Neuron (in vitro differentiated cells): ENCODE results near the gene ARG1.
"Not testable (repeated sequence)": the region's sequence is repeated elsewhere in the genome, so short reads cannot be mapped to it uniquely, and the experiment has no call there.

ENCODE experiments used
- H2AFZ ChIP-seq: one replicate; pipeline ENCODE4 v1.6.1; 2013; ENCODE audit warnings: low read depth, mild to moderate bottlenecking, inconsistent platforms, low read length, moderate library complexity
- H3K27me3 ChIP-seq: one replicate; pipeline ENCODE4 v1.6.1; 2013; ENCODE audit warnings: low read length; ENCODE audit not compliant: insufficient read depth
- H3K36me3 ChIP-seq: one replicate; pipeline ENCODE4 v1.6.1; 2013; ENCODE audit warnings: low read length; ENCODE audit not compliant: insufficient read depth
- H3K4me1 ChIP-seq: one replicate; pipeline ENCODE4 v1.6.1; 2013; ENCODE audit warnings: low read length; ENCODE audit not compliant: insufficient read depth
- H3K4me3 ChIP-seq: 2 replicates; pipeline ENCODE4 v1.5.1; 2013; ENCODE audit warnings: mild to moderate bottlenecking, low read length, moderate library complexity
- H3K9me3 ChIP-seq: one replicate; pipeline ENCODE4 v1.6.1; 2013; ENCODE audit warnings: low read length

ARG1 gene

GRCh38 chr6:131572686-131573415 is at the start of gene ARG1:
ARG1 (plus strand) TSS chr6:131573226; CDS start chr6:131573283, 57 bp downstream.
- H3K4me1 ChIP-seq = no peaks in the 10 kb centered on the region
- H3K4me3 ChIP-seq = no peak within 1 kb of the TSS
- H2AFZ ChIP-seq = no peak within 1 kb of the TSS
- peaks cover 3% of the 10 kb centered on the region for H3K36me3 ChIP-seq
- no peaks in the 10 kb centered on the region for H3K27me3 ChIP-seq
- H3K9me3 ChIP-seq = no peaks in the 10 kb centered on the region

DNA sequence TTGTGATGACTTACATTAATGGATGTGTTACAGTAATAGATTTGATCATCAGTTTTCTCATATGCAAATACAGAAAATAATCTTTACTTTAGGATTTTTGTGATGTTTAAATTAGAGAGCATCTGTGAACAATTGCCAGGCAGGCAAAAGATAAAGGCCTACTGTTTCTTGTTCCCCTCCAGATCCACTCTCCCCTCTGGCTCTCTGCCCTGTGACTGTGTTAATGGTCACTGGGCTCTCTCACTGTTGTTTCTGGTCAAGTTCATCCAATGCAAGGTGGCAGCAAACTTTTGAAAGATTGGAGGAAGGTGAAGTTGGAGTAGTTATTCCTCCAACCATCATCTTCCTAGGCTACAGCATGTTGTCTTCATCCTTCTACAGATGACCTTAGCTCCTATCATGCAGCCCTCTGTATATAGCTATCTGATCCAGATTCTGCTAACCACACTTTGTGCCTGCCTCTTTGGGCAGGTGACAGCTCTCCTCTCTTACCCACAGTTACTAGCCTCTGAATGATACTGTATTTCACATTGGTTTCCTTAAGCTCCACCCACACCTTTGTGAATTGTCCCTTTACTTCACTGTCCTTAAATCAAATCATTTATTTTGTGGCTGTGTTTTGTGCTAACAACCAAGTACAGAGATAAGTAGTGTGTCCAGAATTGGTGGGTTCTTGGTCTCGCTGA is 48.9 kb upstream of the ARG1 start:
- no peaks in the 10 kb centered on the region for H3K9me3 ChIP-seq
- H3K27me3 ChIP-seq = no peaks in the 10 kb centered on the region
- no peak overlapping the region for H2AFZ ChIP-seq
- no peaks in the 10 kb centered on the region for H3K4me1 ChIP-seq
- H3K36me3 ChIP-seq = no peaks in the 10 kb centered on the region
- no peak overlapping the region for H3K4me3 ChIP-seq

- Histone ChIP-seq H3K4me1 (no peaks in the 10 kb centered on the region), H3K27me3 (no peaks in the 10 kb centered on the region), H3K4me3 (no peak overlapping the region), H3K36me3 (no peaks in the 10 kb centered on the region), H2AFZ (no peak overlapping the region), H3K9me3 (no peaks in the 10 kb centered on the region)
These were observed 48.2 kb upstream of the ARG1 start for GRCh38 chr6:131524695-131525336.

DNA sequence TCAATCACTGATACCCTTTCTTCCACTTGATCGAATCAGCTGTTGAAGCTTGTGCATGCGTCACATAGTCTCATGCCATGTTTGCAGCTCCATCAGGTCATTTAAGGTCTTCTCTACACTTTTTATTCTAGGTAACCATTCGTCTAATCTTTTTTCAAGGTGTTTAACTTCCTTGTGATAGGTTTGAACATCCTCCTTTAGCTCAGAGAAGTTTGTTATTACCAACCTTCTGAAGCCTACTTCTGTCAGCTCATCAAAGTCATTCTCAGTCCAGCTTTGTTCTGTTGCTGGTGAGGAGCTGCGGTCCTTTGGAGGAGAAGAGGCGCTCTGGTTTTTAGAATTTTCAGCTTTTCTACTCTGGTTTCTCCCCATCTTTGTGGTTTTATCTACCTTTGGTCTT is 42.1 kb upstream of the ARG1 start:
- H3K4me3 ChIP-seq = not testable (repeated sequence)

GRCh38 chr6:131531681-131532080 is 41.3 kb upstream of the ARG1 start:
- not testable (repeated sequence) for H3K27me3 ChIP-seq, H2AFZ ChIP-seq, H3K36me3 ChIP-seq, H3K9me3 ChIP-seq, H3K4me1 ChIP-seq, H3K4me3 ChIP-seq

More for the DNA sequence above, 42.1 kb upstream of the ARG1 start:
- not testable (repeated sequence) for H2AFZ ChIP-seq, H3K9me3 ChIP-seq, H3K36me3 ChIP-seq, H3K4me1 ChIP-seq, H3K27me3 ChIP-seq

DNA sequence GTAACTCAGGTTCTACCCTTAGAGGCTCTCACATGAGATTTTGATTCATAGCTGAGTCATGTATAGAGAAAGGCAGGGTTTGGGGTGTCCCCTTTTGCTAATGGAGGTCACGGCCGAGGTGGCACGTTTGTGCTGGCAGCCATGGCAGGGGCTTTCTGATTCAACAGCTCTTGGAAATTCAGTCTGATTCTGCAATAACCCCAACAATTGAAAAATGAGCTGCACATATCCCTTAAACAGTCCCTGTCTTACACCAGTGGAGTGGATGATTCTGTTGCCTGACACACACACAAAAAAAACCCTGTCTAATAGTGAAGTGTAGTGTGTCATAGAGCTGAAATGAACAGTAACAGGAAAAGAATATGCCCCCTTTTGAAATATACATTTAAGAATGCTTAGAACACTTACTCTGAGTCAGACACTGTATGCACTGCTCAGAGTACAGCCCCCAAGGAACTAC is 40.4 kb upstream of the ARG1 start:
- no peaks in the 10 kb centered on the region for H3K9me3 ChIP-seq
- H3K27me3 ChIP-seq = no peaks in the 10 kb centered on the region
- no peak overlapping the region for H2AFZ ChIP-seq
- no peaks in the 10 kb centered on the region for H3K36me3 ChIP-seq
- no peaks in the 10 kb centered on the region for H3K4me1 ChIP-seq
- H3K4me3 ChIP-seq = no peak overlapping the region

DNA sequence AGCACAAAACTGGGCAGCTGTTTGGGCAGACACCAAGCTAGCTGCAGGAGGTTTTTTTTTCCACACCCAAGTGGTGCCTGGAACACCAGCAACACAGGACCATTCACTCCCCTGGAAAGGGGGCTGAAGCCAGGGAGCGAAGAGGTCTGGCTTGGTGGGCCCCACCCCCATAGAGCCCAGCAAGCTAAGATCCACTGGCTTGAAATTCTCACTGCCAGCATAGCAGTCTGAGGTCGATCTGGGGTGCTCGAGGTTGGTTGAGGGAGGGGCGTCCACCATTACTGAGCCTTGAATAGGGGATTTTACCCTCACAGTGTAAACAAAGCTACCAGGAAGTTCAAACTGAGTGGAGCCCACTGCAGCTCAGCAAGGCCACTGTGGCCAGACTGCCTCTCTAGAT is 34.4 kb upstream of the ARG1 start:
- not testable (repeated sequence) for H3K4me1 ChIP-seq, H3K27me3 ChIP-seq, H2AFZ ChIP-seq, H3K36me3 ChIP-seq, H3K9me3 ChIP-seq, H3K4me3 ChIP-seq

GRCh38 chr6:131545317-131545716 is 27.7 kb upstream of the ARG1 start:
- Histone ChIP-seq H3K9me3 (no peaks in the 10 kb centered on the region), H3K4me1 (no peaks in the 10 kb centered on the region), H3K4me3 (no peak overlapping the region), H3K27me3 (no peaks in the 10 kb centered on the region), H3K36me3 (no peaks in the 10 kb centered on the region), H2AFZ (no peak overlapping the region)

DNA sequence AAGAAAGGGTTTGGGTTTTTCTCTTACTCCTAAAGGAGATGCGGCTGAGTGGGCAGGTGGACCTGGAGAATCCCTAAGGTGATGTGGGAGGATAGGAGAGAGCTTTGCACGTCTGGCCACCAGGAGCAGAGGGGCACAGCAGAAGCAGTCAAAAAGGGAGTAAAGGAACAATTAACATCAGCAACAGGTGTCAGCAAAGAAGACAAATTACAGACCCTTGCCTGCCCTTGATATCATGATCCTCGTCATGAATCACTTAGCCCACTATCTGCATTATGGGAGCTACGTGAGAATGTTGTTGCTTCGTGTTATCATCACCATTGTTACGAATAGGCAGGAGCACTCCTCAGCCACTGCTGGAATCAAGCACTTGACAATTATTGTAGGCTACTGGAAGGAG is 25.5 kb upstream of the ARG1 start:
- Histone ChIP-seq H3K27me3 (no peaks in the 10 kb centered on the region), H3K9me3 (no peaks in the 10 kb centered on the region), H2AFZ (no peak overlapping the region), H3K36me3 (no peaks in the 10 kb centered on the region), H3K4me1 (no peaks in the 10 kb centered on the region), H3K4me3 (no peak overlapping the region)

DNA sequence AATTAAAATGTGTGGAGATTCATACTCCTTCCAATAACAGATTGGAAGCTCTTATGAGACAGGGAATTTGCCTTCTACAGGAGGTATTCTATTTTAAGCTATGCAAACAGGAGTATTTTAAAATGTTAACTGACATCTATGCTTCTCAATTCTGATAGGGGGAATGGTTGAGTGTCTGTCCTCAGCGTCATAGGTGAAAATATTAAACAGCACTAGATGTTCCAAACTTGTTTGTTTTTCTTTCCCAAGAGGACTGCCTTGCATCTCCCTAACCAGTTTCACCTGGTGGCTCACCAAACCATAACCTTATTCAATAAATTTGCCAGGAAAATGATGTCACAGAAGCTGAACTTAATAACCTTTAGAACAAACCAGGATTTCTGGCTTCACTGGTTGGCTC is 24.6 kb upstream of the ARG1 start:
- H3K9me3 ChIP-seq = no peaks in the 10 kb centered on the region
- H3K4me3 ChIP-seq = no peak overlapping the region
- H3K36me3 ChIP-seq = no peaks in the 10 kb centered on the region
- H2AFZ ChIP-seq = no peak overlapping the region
- H3K27me3 ChIP-seq = no peaks in the 10 kb centered on the region
- H3K4me1 ChIP-seq = no peaks in the 10 kb centered on the region

DNA sequence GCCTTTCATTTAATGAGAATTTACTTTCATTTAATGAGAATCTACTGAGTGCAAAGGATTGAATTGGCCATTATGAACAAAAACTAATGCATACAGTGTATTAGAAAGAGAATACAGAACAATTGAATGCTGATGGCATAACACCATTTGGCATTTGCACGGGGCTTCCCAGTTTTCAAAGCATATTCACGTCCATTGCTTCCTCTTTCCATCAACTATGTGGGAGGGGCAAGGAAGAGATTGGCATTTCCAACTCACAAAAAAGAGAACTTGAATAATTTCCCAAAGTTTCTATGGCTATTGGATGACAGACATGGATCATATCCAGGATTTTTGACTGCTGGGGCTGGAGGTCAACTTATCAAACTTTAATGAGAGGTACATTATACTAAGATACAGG is 23.2 kb upstream of the ARG1 start:
- Histone ChIP-seq H3K9me3 (no peaks in the 10 kb centered on the region), H3K4me1 (no peaks in the 10 kb centered on the region), H2AFZ (no peak overlapping the region), H3K27me3 (no peaks in the 10 kb centered on the region), H3K4me3 (no peak overlapping the region), H3K36me3 (no peaks in the 10 kb centered on the region)

DNA sequence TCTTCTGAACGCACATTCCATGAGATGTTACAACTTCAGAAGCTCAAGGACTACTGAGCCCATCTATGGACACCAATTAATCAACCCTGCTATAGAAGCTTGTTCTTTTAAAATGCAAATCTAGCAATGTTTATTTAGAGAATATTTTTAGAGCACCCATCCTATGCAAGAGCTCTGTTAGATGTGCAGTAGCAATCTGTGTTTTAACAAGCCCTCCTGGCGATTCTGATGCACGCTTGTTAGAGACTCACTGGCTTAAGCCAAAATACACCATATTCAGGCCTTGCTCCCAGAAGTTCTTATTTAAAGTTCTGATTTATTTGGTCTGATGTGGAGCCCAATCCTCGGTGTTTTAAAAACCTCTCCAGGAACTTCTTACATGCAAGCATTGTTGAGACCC is 21.1 kb upstream of the ARG1 start:
- no peak overlapping the region for H2AFZ ChIP-seq
- no peaks in the 10 kb centered on the region for H3K9me3 ChIP-seq
- no peaks in the 10 kb centered on the region for H3K4me1 ChIP-seq
- no peaks in the 10 kb centered on the region for H3K27me3 ChIP-seq
- no peak overlapping the region for H3K4me3 ChIP-seq
- H3K36me3 ChIP-seq = no peaks in the 10 kb centered on the region

DNA sequence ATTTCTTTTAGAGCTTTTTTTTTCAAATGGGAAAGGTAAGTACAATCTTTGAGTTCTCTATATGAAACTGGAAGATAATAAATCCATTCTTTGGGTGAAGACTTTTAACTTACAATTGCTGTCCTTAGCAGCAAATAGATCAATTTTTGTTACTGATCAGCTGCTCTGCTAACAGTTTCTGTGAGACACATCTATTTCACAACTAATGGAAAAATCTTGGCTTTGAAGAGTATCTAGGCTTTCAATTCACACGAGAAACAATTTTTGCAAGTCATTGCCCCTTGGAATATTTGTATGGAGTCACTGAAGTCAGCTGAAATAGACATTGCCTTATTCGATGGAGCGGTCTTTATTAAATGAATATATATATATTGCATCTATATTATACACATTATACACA is 20.5 kb upstream of the ARG1 start:
- no peaks in the 10 kb centered on the region for H3K9me3 ChIP-seq
- no peaks in the 10 kb centered on the region for H3K4me1 ChIP-seq
- H3K4me3 ChIP-seq = no peak overlapping the region
- no peak overlapping the region for H2AFZ ChIP-seq
- H3K27me3 ChIP-seq = no peaks in the 10 kb centered on the region
- H3K36me3 ChIP-seq = no peaks in the 10 kb centered on the region
